Measurements from ENCODE around the gene ERN1. TPM values are rescaled to one million over a fixed set of nuclear protein-coding genes. Genes with fewer than 3 reads are reported as not detected.
"Not testable (repeated sequence)": the region's sequence is repeated elsewhere in the genome, so short reads cannot be mapped to it uniquely, and the experiment has no call there.

The ERN1 gene
- polyA plus RNA-seq (ENCODE audit: insufficient read length in 12 of 12), result 1 to 10 TPM in 11 of 12 donors, not detected in 1; 4.1 to 7.2 (median 5.0) TPM
- long read RNA-seq, donor 1, partial matches to known transcripts, result 0 of 1 reads
- long read RNA-seq, donor 1, other reads (novel, unspliced or antisense), result 0 of 1 reads
- long read RNA-seq, donor 2, result 0 reads
- long read RNA-seq, donor 3, partial matches to known transcripts, result 0 of 4 reads
- long read RNA-seq, donor 3, other reads (novel, unspliced or antisense), result 0 of 4 reads
- long read RNA-seq, donor 4, result 0 reads
- long read RNA-seq, donor 5, partial matches to known transcripts, result 0 of 1 reads
- long read RNA-seq, donor 5, other reads (novel, unspliced or antisense), result 0 of 1 reads
- long read RNA-seq, donor 6, partial matches to known transcripts, result 0 of 3 reads
- long read RNA-seq, donor 6, other reads (novel, unspliced or antisense), result 0 of 3 reads
- long read RNA-seq, donor 7, partial matches to known transcripts, result 0 of 1 reads
- long read RNA-seq, donor 7, other reads (novel, unspliced or antisense), result 0 of 1 reads
- long read RNA-seq, donor 8, partial matches to known transcripts, result 0 of 3 reads
- long read RNA-seq, donor 8, other reads (novel, unspliced or antisense), result 0 of 3 reads
- long read RNA-seq, donor 9, partial matches to known transcripts, result 0 of 2 reads
- long read RNA-seq, donor 9, other reads (novel, unspliced or antisense), result 0 of 2 reads
- long read RNA-seq, donor 10, partial matches to known transcripts, result 0 of 1 reads
- long read RNA-seq, donor 10, other reads (novel, unspliced or antisense), result 0 of 1 reads
- long read RNA-seq, donor 11, result 0 reads

GRCh38 chr17:64129765-64130558 lies at the start of gene ERN1:
Gene ERN1, minus strand, starts transcription at chr17:64130144. Its CDS starts 115 bp downstream, at chr17:64130029.
- DNase-seq, result peak; percentile 92

- DNase-seq, result not testable (repeated sequence)
Measured at GRCh38 chr17:64179024-64179423, 49.1 kb upstream of the ERN1 start.

GRCh38 chr17:64178011-64178825 lies 48.3 kb upstream of the ERN1 start:
- no peak for DNase-seq

- no peak for DNase-seq
Measured at GRCh38 chr17:64177311-64178010, 47.5 kb upstream of the ERN1 start.

GRCh38 chr17:64176556-64176955 lies 46.6 kb upstream of the ERN1 start:
- no peak for DNase-seq

GRCh38 chr17:64174686-64175456 lies 44.9 kb upstream of the ERN1 start:
- no peak for DNase-seq

GRCh38 chr17:64173646-64174045 lies 43.7 kb upstream of the ERN1 start:
- DNase-seq, result no peak

- DNase-seq, result no peak
Measured at GRCh38 chr17:64172510-64172909, 42.6 kb upstream of the ERN1 start.

- no peak for DNase-seq
Measured at GRCh38 chr17:64171041-64171440, 41.1 kb upstream of the ERN1 start.

- no peak for DNase-seq
Measured at GRCh38 chr17:64170286-64170685, 40.3 kb upstream of the ERN1 start.

- not testable (repeated sequence) for DNase-seq
Measured at GRCh38 chr17:64167666-64168065, 37.7 kb upstream of the ERN1 start.

- DNase-seq, result no peak
Measured at GRCh38 chr17:64166876-64167275, 36.9 kb upstream of the ERN1 start.

- no peak for DNase-seq
Measured at GRCh38 chr17:64165347-64165746, 35.4 kb upstream of the ERN1 start.

GRCh38 chr17:64164596-64165285 lies 34.8 kb upstream of the ERN1 start:
- no peak for DNase-seq

- DNase-seq, result no peak
Measured at GRCh38 chr17:64163468-64163867, 33.5 kb upstream of the ERN1 start.

- no peak for DNase-seq
Measured at GRCh38 chr17:64162554-64162953, 32.6 kb upstream of the ERN1 start.

- no peak for DNase-seq
Measured at GRCh38 chr17:64161380-64162176, 31.6 kb upstream of the ERN1 start.

- no peak for DNase-seq
Measured at GRCh38 chr17:64160378-64160777, 30.4 kb upstream of the ERN1 start.

Measured in muscle of arm (tissue), 14 donors.